ENCODE results near the gene TEX26. TPM values are rescaled to one million over a fixed set of nuclear protein-coding genes. Genes with fewer than 3 reads are reported as not detected.
A peak's percentile ranks its signal among the peaks of the same experiment; 100 is the strongest.

Gene TEX26
- total RNA-seq, result 1 to 10 TPM in 1 of 4 donors, under 1 TPM in 2, not detected in 1; 0.36 to 1.5 (median 0.88) TPM

GRCh38 chr13:30932481-30933353, at the start of gene TEX26:
TEX26 (plus strand) TSS chr13:30932656; CDS start chr13:30932716, 60 bp downstream.
- ATAC-seq (ENCODE audit: low FRiP score), result no peak
- no peak for TF ChIP-seq CTCF (IDR thresholded peaks at IDR 0.05)
- no peak for DNase-seq (ENCODE audit: low spot score)

- DNase-seq (ENCODE audit: low spot score) (no peak), ATAC-seq (ENCODE audit: low FRiP score) (no peak)
- TF ChIP-seq CTCF (IDR thresholded peaks at IDR 0.05), result no peak
Observed at GRCh38 chr13:30882996-30883766, 49.3 kb upstream of the TEX26 start.

- DNase-seq (ENCODE audit: low spot score) (no peak), ATAC-seq (ENCODE audit: low FRiP score) (no peak)
- no peak for TF ChIP-seq CTCF (IDR thresholded peaks at IDR 0.05)
Observed at GRCh38 chr13:30884543-30884942, 47.9 kb upstream of the TEX26 start.

- no peak for ATAC-seq (ENCODE audit: low FRiP score)
Observed at GRCh38 chr13:30889196-30889690, 43.2 kb upstream of the TEX26 start.

GRCh38 chr13:30892966-30893365, 39.5 kb upstream of the TEX26 start:
- no peak for DNase-seq (ENCODE audit: low spot score)
- peak; percentile 86 for ATAC-seq (ENCODE audit: low FRiP score)
- TF ChIP-seq CTCF (IDR thresholded peaks at IDR 0.05), result peak in 1 of 3 donors; percentile 34

More at GRCh38 chr13:30889196-30889690, 43.2 kb upstream of the TEX26 start:
- no peak for TF ChIP-seq CTCF (IDR thresholded peaks at IDR 0.05)
- DNase-seq (ENCODE audit: low spot score), result no peak

GRCh38 chr13:30895773-30896172, 36.7 kb upstream of the TEX26 start:
- TF ChIP-seq CTCF (IDR thresholded peaks at IDR 0.05), result no peak
- DNase-seq (ENCODE audit: low spot score) (no peak), ATAC-seq (ENCODE audit: low FRiP score) (peak; percentile 66)

Data from omental fat pad (tissue), 4 donors.